ENCODE results near the gene TBC1D13. TPM values are rescaled to one million over a fixed set of nuclear protein-coding genes. Genes with fewer than 3 reads are reported as not detected.

The TBC1D13 gene
- total RNA-seq, 1 donor from 2014 or later, result 25.6 TPM

DNA sequence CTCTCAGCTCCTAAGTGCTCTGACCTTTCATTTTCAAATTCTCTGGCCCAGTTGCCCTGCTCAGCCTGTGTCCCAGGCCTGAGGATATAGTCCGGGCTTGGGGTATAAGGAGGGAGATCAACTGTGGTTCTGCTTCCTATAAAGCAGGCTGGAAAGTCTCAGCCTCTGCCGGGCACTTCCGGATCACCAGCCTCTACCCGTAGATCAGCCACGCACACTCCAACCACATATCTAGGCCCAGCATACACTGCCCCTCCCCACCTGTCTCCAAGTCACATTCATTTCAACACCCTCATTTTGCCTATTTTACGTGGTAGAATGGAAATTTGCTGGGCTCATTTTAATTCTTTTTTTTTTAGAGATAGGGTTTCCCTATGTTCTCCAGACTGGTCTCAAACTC is 18.4 kb upstream of the TBC1D13 start:
- TF ChIP-seq, protein P1, sequence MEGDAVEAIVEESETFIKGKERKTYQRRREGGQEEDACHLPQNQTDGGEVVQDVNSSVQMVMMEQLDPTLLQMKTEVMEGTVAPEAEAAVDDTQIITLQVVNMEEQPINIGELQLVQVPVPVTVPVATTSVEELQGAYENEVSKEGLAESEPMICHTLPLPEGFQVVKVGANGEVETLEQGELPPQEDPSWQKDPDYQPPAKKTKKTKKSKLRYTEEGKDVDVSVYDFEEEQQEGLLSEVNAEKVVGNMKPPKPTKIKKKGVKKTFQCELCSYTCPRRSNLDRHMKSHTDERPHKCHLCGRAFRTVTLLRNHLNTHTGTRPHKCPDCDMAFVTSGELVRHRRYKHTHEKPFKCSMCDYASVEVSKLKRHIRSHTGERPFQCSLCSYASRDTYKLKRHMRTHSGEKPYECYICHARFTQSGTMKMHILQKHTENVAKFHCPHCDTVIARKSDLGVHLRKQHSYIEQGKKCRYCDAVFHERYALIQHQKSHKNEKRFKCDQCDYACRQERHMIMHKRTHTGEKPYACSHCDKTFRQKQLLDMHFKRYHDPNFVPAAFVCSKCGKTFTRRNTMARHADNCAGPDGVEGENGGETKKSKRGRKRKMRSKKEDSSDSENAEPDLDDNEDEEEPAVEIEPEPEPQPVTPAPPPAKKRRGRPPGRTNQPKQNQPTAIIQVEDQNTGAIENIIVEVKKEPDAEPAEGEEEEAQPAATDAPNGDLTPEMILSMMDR (IDR thresholded peaks at IDR 0.05), result no peak
- H3K27me3 ChIP-seq (ENCODE audit: low read depth), result no peaks in the 10 kb centered on the region
- H3K27ac ChIP-seq, result no peak overlapping the region
- ATAC-seq (no peak), DNase-seq (no peak)
- peaks cover 9% of the 10 kb centered on the region for H3K36me3 ChIP-seq
- no peaks in the 10 kb centered on the region for H3K9me3 ChIP-seq
- H3K4me3 ChIP-seq, result no peak overlapping the region
- peaks cover 24% of the 10 kb centered on the region for H3K4me1 ChIP-seq
- intact Hi-C loops (cut with DNase I), result no loop called here

DNA sequence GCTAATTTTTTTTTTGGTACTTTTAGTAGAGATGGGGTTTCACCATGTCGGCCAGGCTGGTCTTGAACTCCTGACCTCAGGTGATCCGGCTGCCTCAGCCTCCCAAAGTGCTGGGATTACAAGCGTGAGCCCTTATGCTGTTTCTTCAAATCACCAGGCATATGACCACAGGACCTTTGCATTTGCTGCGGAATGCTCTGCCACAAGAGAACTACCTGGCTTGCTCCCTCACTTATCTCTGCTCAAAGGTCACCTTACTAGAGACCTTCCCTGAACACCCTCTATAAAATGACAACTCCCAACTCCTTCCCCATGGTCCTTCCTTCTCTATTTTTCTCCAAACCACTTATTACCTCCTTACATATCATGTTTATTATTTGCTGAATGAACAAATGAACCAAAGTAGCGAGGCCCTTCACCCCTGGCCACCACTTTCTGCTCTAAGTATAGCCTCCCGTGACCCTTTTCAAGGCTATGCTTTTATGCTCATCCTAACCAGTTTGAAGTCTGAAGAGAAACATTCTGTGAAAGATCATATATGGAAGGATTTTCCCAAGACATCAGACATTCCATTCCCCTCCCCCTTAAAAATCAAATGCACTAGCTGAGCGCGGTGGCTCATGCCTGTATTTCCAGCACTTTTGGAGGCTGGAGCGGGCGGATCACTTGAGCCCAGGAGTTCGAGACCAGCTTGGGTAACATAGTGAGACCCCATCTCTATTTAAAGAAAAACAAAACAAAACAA is 16.6 kb upstream of the TBC1D13 start:
- H3K27me3 ChIP-seq (ENCODE audit: low read depth), result no peaks in the 10 kb centered on the region
- DNase-seq, result no peak
- intact Hi-C loops (cut with DNase I), result no loop called here
- H3K4me3 ChIP-seq, result peak overlapping the region; percentile 90
- peak overlapping the region; percentile 94 for H3K27ac ChIP-seq
- peaks cover 24% of the 10 kb centered on the region for H3K4me1 ChIP-seq
- TF ChIP-seq, protein P1 (IDR thresholded peaks at IDR 0.05), result no peak
- ATAC-seq, result no peak
- no peaks in the 10 kb centered on the region for H3K9me3 ChIP-seq
- H3K36me3 ChIP-seq, result peaks cover 9% of the 10 kb centered on the region

DNA sequence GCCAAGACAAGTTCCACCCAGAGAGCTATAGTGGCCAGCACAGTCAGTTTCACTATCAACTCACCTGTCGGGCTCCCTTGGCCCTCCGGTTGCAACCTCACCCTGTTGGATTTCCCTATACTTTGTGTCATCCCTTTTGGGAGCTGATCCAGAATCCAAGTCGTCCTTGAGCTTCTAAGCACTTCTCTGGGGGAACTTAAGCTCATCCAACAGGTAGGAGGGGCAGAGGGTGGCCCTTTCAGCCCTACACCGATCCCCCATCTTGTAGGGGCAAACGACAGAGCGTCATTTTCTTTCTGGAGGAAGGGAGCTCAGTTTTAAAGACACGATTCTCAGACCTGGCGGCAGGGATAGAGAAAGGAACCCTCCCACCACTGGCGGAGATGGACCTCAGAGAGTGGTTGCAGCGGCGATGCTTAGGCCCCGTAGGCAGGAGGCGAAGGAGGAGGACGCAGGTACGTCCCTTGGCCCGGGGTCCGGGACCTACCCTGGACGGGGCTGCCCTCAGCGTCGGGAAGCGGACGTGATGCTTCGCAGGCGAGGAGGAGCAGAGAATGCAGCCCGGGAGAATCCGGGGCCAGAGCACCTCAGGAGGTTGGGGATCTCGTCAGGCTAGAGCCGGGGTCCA is 15.8 kb upstream of the TBC1D13 start:
- peaks cover 24% of the 10 kb centered on the region for H3K4me1 ChIP-seq
- DNase-seq (no peak), ATAC-seq (peak; percentile 49 to 58)
- no peaks in the 10 kb centered on the region for H3K27me3 ChIP-seq (ENCODE audit: low read depth)
- peak overlapping the region; percentile 90 for H3K4me3 ChIP-seq
- H3K9me3 ChIP-seq, result peaks cover 4% of the 10 kb centered on the region
- intact Hi-C loops (cut with DNase I), result no loop called here
- TF ChIP-seq, protein P1 (IDR thresholded peaks at IDR 0.05), result no peak
- peak overlapping the region; percentile 94 for H3K27ac ChIP-seq
- H3K36me3 ChIP-seq, result peaks cover 9% of the 10 kb centered on the region

DNA sequence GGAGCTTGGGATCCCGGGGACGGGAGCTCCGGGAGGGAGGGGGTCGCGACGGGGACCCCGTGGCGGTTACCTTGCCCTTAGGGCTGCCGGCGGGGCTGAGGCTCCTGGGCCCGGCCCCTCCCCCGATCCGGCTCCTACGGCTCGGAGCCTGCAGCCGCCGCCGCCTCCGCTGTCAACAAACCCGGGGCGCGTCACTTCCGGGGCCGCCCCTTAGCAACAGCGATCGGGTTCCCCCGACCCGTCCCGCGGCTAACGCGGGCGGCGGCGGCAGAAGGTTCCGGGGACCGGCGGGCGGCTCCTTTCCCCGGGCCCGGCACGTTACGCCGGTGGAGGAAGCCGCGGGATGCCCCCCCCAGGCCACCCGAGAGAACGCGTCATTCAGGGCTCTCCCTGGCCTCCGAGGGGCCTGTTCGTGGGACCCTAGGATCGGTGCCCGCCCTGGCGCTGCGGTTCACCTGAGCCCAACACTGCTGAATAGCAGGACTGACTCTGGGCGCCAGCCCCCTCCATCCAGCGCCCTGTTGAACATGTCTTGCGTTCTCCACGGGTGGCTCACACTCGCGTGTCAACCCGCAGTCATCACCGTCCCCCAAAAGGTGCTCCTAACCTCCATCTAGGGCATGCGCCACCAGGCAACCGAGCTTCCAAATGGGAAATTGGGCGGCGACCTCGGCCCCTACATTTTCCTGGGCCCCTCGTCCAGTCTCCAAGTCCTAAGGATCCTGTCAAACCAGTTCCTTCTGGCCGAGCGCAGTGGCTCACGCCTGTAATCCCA is 15.1 kb upstream of the TBC1D13 start, which contains the start of gene ZER1:
ZER1 (minus strand) TSS at position 183 of the 775 bp plus-strand sequence. CDS start 16,362 bp downstream, outside the sequence.
- no peaks in the 10 kb centered on the region for H3K27me3 ChIP-seq (ENCODE audit: low read depth)
- peaks cover 9% of the 10 kb centered on the region for H3K36me3 ChIP-seq
- peak within 1 kb of the TSS; percentile 90 for H3K4me3 ChIP-seq
- H3K9me3 ChIP-seq, result peaks cover 6% of the 10 kb centered on the region
- DNase-seq (peak; percentile 97), ATAC-seq (peak; percentile 98)
- peaks cover 24% of the 10 kb centered on the region for H3K4me1 ChIP-seq
- TF ChIP-seq, protein P1 (IDR thresholded peaks at IDR 0.05), result no peak
- intact Hi-C loops (cut with DNase I), result no loop called here
- peak within 1 kb of the TSS; percentile 94 for H3K27ac ChIP-seq

DNA sequence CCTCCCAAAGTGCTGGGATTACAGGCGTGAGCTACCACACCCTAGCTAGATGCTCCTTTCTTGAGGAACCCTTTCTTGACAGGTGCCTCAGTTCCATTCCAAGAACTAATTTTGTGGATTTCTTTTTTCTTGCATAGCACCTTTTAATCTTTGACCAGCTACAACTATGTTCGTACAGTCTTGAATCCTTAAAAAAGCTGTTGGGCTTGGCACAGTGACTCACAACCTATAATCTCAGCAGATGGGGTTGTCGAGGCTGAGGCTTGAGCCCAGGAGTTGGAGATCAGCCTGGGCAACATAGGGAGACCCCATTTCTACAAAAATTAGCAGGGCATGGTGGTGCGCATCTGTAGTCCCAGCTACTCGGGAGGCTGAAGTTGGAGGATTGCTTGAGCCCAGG is 14.0 kb upstream of the TBC1D13 start:
- Histone ChIP-seq H3K27ac (no peak overlapping the region), H3K9me3 (peaks cover 6% of the 10 kb centered on the region), H3K27me3 (ENCODE audit: low read depth) (no peaks in the 10 kb centered on the region), H3K4me3 (no peak overlapping the region), H3K4me1 (peaks cover 24% of the 10 kb centered on the region), H3K36me3 (peaks cover under 1% of the 10 kb centered on the region)
- DNase-seq (no peak), ATAC-seq (no peak)
- TF ChIP-seq, protein P1 (IDR thresholded peaks at IDR 0.05), result no peak
- intact Hi-C loops (cut with DNase I), result no loop called here
